SK-N-SH (cell line): ENCODE data around the gene SESN2. TPM values are rescaled to one million over a fixed set of nuclear protein-coding genes. Genes with fewer than 3 reads are reported as not detected.

Source experiments
- CTCF ChIA-PET: fragments of 300-600, 350-600 bp; formaldehyde crosslinking; extraction: SDS; loops from one replicate; lab custom pipeline; 2021; lab: Yijun Ruan, JAX
- POLR2A ChIA-PET: fragments of 350-600 bp; sonication (Branson Sonifier 250); formaldehyde crosslinking; extraction: SDS; loops from one replicate; lab custom pipeline; 2020; ENCODE audit warnings: antibody characterized with exemption, inconsistent platforms; lab: Yijun Ruan, JAX
- DNase-seq: peaks from one replicate; pipeline ENCODE4 v3.0.0; 2012
- H2AFZ ChIP-seq: fragments of 200-600 bp; sonication (generic); 2 replicates; pipeline ENCODE4 v1.8.1; 2016; ENCODE audit warnings: antibody characterized with exemption, mild to moderate bottlenecking, low read depth
- H3F3A ChIP-seq: fragments of 200-600 bp; sonication (generic); replicated peaks from 2 replicates; pipeline ENCODE3; 2016; ENCODE audit warnings: antibody characterized with exemption, mild to moderate bottlenecking; ENCODE audit not compliant: insufficient read depth
- H3K27ac ChIP-seq, 2 experiments: fragments of 200-500 bp in 1 of 2; fragments of 200-600 bp in 1 of 2; sonication (Bioruptor generic) in 1 of 2; sonication (generic), shearing (Covaris generic) in 1 of 2; 2 replicates each; pipeline versions ENCODE4 v1.5.1 to v1.6.1; 2014 to 2016; ENCODE audit warnings: low read depth in 2 of 2, inconsistent platforms in 1 of 2, low read length in 1 of 2, mild to moderate bottlenecking in 1 of 2, mixed read lengths in 1 of 2
- H3K27me3 ChIP-seq: fragments of 200-600 bp; sonication (generic), shearing (Covaris generic); 2 replicates; pipeline ENCODE4 v1.6.1; 2016; ENCODE audit warnings: mixed run types; ENCODE audit not compliant: insufficient read depth
- H3K36me3 ChIP-seq, 2 experiments: fragments of 200-500 bp in 1 of 2; fragments of 200-600 bp in 1 of 2; sonication (Bioruptor generic) in 1 of 2; sonication (generic) in 1 of 2; replicated peaks in 1 of 2; 2 replicates each; pipeline versions ENCODE3 to v1.5.1; 2014 to 2016; ENCODE audit warnings: low read length in 1 of 2, mild to moderate bottlenecking in 1 of 2; ENCODE audit not compliant: insufficient read depth in 2 of 2, control insufficient read depth in 1 of 2
- H3K4me1 ChIP-seq, 2 experiments: fragments of 200-500 bp in 1 of 2; fragments of 200-600 bp in 1 of 2; sonication (Bioruptor generic) in 1 of 2; sonication (generic), shearing (Covaris generic) in 1 of 2; 2 replicates each; pipeline versions ENCODE4 v1.5.1 to v1.6.1; 2014 to 2016; ENCODE audit warnings: low read depth in 1 of 2, low read length in 1 of 2, mixed run types in 1 of 2; ENCODE audit not compliant: insufficient read depth in 2 of 2, control insufficient read depth in 1 of 2
- H3K4me2 ChIP-seq: fragments of 200-600 bp; sonication (generic), shearing (Covaris generic); 2 replicates; pipeline ENCODE4 v1.6.1; 2017; ENCODE audit warnings: mixed run types
- H3K4me3 ChIP-seq, 2 experiments: fragments of 200-500 bp in 1 of 2; fragments of 200-600 bp in 1 of 2; sonication (Bioruptor generic) in 1 of 2; sonication (generic), shearing (Covaris generic) in 1 of 2; 2 replicates each; pipeline versions ENCODE4 v1.5.1 to v1.8.1; 2014 to 2016; ENCODE audit warnings: low read depth in 2 of 2, inconsistent platforms in 1 of 2, low read length in 1 of 2, mild to moderate bottlenecking in 1 of 2, mixed read lengths in 1 of 2, moderate library complexity in 1 of 2
- H3K79me2 ChIP-seq: fragments of 200-600 bp; sonication (generic); 2 replicates; pipeline ENCODE4 v1.8.1; 2017; ENCODE audit warnings: mild to moderate bottlenecking; ENCODE audit not compliant: insufficient read depth
- H3K9ac ChIP-seq: fragments of 200-600 bp; sonication (generic); 2 replicates; pipeline ENCODE4 v1.6.1; 2017; ENCODE audit warnings: mixed run types
- H3K9me2 ChIP-seq: fragments of 200-600 bp; sonication (generic); 2 replicates; pipeline ENCODE4 v1.6.1; 2017; ENCODE audit warnings: mixed run types
- H3K9me3 ChIP-seq: fragments of 200-600 bp; sonication (generic); 2 replicates; pipeline ENCODE4 v1.6.1; 2017; ENCODE audit warnings: mixed run types, mild to moderate bottlenecking, moderate library complexity
- H4K20me1 ChIP-seq: fragments of 200-600 bp; sonication (generic); 2 replicates; pipeline ENCODE4 v1.6.1; 2017; ENCODE audit warnings: mild to moderate bottlenecking, mixed run types; ENCODE audit not compliant: insufficient read depth
- ELF1 ChIP-seq: IDR thresholded peaks from 2 replicates; pipeline ENCODE4 v1.4.0; 2012
- EZH2phosphoT487 ChIP-seq: fragments of 200-600 bp; sonication (generic); IDR thresholded peaks from 2 replicates; pipeline ENCODE4 v1.6.1; 2017; ENCODE audit warnings: low read depth, mixed run types, mild to moderate bottlenecking, antibody characterized with exemption, moderate library complexity, borderline replicate concordance
- FOXJ3 ChIP-seq: sonication (generic); formaldehyde crosslinking; IDR thresholded peaks from 2 replicates; pipeline ENCODE4 v1.5.1; 2020; ENCODE audit warnings: mild to moderate bottlenecking, missing genetic modification reagents
- FOXM1 ChIP-seq: IDR thresholded peaks from 2 replicates; pipeline ENCODE4 v1.4.0; 2012; ENCODE audit warnings: low read depth, mild to moderate bottlenecking
- GABPA ChIP-seq: IDR thresholded peaks from 2 replicates; pipeline ENCODE4 v1.4.0; 2012; ENCODE audit warnings: low read depth, mild to moderate bottlenecking
- GATA2 ChIP-seq: sonication (generic); formaldehyde crosslinking; IDR thresholded peaks from 2 replicates; pipeline ENCODE4 v1.5.0; 2020; ENCODE audit warnings: mild to moderate bottlenecking, missing genetic modification reagents
- JUND ChIP-seq: IDR thresholded peaks from 2 replicates; pipeline ENCODE4 v1.4.0; 2012
- MAX ChIP-seq: IDR thresholded peaks from 2 replicates; pipeline ENCODE4 v1.4.0; 2012; ENCODE audit warnings: low read depth
- MXI1 ChIP-seq: IDR thresholded peaks from 2 replicates; pipeline ENCODE4 v1.6.1; 2012; ENCODE audit warnings: mild to moderate bottlenecking, low read depth, low read length, improper control_type of control experiment
- NFIC ChIP-seq: IDR thresholded peaks from 2 replicates; pipeline ENCODE4 v1.4.0; 2012; ENCODE audit warnings: borderline replicate concordance
- POLR2AphosphoS5 ChIP-seq: IDR thresholded peaks from 2 replicates; pipeline ENCODE4 v1.6.1; 2012; ENCODE audit warnings: low read depth, low read length
- RAD21 ChIP-seq: IDR thresholded peaks from 2 replicates; pipeline ENCODE4 v1.6.1; 2012; ENCODE audit warnings: mild to moderate bottlenecking, low read length
- RXRA ChIP-seq: IDR thresholded peaks from 2 replicates; pipeline ENCODE4 v1.4.0; 2012; ENCODE audit warnings: low read depth, mild to moderate bottlenecking, borderline replicate concordance
- SIN3A ChIP-seq: IDR thresholded peaks from 2 replicates; pipeline ENCODE4 v1.6.1; 2012; ENCODE audit warnings: low read depth, mild to moderate bottlenecking, low read length, moderate library complexity, borderline replicate concordance
- TAF1 ChIP-seq: IDR thresholded peaks from 2 replicates; pipeline ENCODE4 v1.6.1; 2012; ENCODE audit warnings: low read depth, mild to moderate bottlenecking, low read length, moderate library complexity, borderline replicate concordance
- TCF12 ChIP-seq: IDR thresholded peaks from 2 replicates; pipeline ENCODE4 v1.4.0; 2012
- TEAD4 ChIP-seq: IDR thresholded peaks from 2 replicates; pipeline ENCODE4 v1.4.0; 2012; ENCODE audit warnings: mild to moderate bottlenecking, borderline replicate concordance; ENCODE audit not compliant: insufficient read depth
- YY1 ChIP-seq: IDR thresholded peaks from 2 replicates; pipeline ENCODE4 v1.4.0; 2012; ENCODE audit warnings: low read depth, mild to moderate bottlenecking
- WGBS: methylation state at CpG from one replicate; pipeline ENCODE4 v1.1.6; 2017; ENCODE audit warnings: low lambda C conversion rate; 5-methylcytosine and 5-hydroxymethylcytosine counted together
- polyA plus RNA-seq, 3 experiments: library from polyadenylated mRNA; depleted of rRNA; stranded (reverse); fragments of >200 nt; gene quantifications; 2 replicates each; pipeline ENCODE4 v1.2.3, GENCODE V29; 2012
- TF ChIP-seq, protein P1 (sequence below): IDR thresholded peaks from 2 replicates; pipeline ENCODE4 v1.4.0; 2012; ENCODE audit warnings: low read depth, borderline replicate concordance
- TF ChIP-seq, protein P2 (sequence below): fragments of 150-350 bp; IDR thresholded peaks from 2 replicates; pipeline ENCODE4 v1.6.1; 2016; ENCODE audit warnings: mild to moderate bottlenecking, low read depth, low read length
- TF ChIP-seq, protein P3 (sequence below): IDR thresholded peaks from 2 replicates; pipeline ENCODE4 v1.6.1; 2012; ENCODE audit warnings: mild to moderate bottlenecking, low read depth, low read length, moderate library complexity

The SESN2 gene
- polyA plus RNA-seq, 1 of the 3 experiments (the other 2 are of a cell fraction): 14.1 TPM

- TF ChIP-seq, protein P1, sequence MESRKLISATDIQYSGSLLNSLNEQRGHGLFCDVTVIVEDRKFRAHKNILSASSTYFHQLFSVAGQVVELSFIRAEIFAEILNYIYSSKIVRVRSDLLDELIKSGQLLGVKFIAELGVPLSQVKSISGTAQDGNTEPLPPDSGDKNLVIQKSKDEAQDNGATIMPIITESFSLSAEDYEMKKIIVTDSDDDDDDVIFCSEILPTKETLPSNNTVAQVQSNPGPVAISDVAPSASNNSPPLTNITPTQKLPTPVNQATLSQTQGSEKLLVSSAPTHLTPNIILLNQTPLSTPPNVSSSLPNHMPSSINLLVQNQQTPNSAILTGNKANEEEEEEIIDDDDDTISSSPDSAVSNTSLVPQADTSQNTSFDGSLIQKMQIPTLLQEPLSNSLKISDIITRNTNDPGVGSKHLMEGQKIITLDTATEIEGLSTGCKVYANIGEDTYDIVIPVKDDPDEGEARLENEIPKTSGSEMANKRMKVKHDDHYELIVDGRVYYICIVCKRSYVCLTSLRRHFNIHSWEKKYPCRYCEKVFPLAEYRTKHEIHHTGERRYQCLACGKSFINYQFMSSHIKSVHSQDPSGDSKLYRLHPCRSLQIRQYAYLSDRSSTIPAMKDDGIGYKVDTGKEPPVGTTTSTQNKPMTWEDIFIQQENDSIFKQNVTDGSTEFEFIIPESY: no peak
Observed at GRCh38 chr1:28229996-28230395, 29.3 kb upstream of the SESN2 start (continued).

DNA sequence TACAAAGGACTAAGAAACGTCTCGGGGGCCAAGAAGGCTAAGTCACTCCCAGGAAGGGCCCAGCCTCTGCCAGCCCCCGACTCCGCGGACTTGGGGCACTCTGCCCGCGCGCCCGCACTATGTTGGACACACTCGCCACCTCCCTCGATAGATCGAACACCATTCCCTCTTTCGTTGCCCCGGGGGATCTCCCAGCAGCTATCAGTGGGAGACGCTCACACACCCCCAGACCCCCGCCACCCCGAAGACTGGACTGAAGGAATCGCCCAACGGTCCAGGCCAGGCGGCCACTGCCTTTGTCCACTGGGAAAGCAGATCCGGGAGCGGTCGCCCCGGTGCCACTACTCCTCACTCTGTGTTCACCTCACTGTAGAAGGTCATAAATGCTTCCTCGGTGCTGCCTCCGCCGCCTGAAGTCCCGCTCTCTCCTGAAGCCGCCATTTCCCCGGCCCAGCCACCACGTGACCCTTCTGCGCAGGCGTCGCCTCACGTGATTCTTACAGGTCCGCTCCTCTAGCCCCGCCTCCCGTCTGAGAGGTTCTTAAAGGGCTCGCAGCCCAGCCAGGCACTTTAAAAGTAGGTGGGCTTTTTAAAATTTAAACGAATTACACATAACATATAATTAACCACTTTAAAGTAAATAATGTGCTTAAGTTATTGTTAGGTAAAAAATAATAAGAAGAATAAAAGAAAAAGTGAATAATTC lies 26.6 kb upstream of the SESN2 start, which contains the start of gene DNAJC8:
Gene DNAJC8 (minus strand): TSS at position 472 of the 706 bp plus-strand sequence. CDS start 31 bp downstream, at position 441.
- Histone ChIP-seq H3K79me2 (peaks cover 74% of the 10 kb centered on the region), H3K9ac (peak within 1 kb of the TSS; percentile 97), H3K27me3 (no peaks in the 10 kb centered on the region), H3K4me1 (peaks cover 10 to 13% of the 10 kb centered on the region in 2 experiments), H3K4me3 (peak within 1 kb of the TSS; percentile 84 to 86), H3F3A (peaks cover 20% of the 10 kb centered on the region), H4K20me1 (no peaks in the 10 kb centered on the region), H2AFZ (peak within 1 kb of the TSS; percentile 83), H3K9me3 (no peaks in the 10 kb centered on the region), H3K9me2 (no peaks in the 10 kb centered on the region), H3K36me3 (peaks cover 11 to 19% of the 10 kb centered on the region in 2 experiments), H3K4me2 (peak within 1 kb of the TSS; percentile 92), H3K27ac (peak within 1 kb of the TSS; percentile 41 to 69; a peak in 3 of 4 replicates)
- POLR2A ChIA-PET: no interaction called here
- CTCF ChIA-PET: interaction anchor here (0.9 to 1.2 kb wide), 2 partner anchors 16 kb away, joined by 3 read pairs; no protein-coding TSS in a partner anchor
- peak; percentile 92 for DNase-seq
- WGBS: under 1% methylated on average over 37 of the region's 40 CpGs
- TF ChIP-seq MAX: peak; percentile 86
- TF ChIP-seq, protein P2, sequence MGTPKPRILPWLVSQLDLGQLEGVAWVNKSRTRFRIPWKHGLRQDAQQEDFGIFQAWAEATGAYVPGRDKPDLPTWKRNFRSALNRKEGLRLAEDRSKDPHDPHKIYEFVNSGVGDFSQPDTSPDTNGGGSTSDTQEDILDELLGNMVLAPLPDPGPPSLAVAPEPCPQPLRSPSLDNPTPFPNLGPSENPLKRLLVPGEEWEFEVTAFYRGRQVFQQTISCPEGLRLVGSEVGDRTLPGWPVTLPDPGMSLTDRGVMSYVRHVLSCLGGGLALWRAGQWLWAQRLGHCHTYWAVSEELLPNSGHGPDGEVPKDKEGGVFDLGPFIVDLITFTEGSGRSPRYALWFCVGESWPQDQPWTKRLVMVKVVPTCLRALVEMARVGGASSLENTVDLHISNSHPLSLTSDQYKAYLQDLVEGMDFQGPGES: no peak
- TF ChIP-seq YY1: peak; percentile 95
- no peak for TF ChIP-seq RAD21
- no peak for TF ChIP-seq SIN3A
- peak; percentile 83 for TF ChIP-seq POLR2AphosphoS5
- no peak for TF ChIP-seq FOXM1
- no peak for TF ChIP-seq GABPA
- TF ChIP-seq NFIC: no peak
- TF ChIP-seq MXI1: peak; percentile 86; the same call in 1 of the 2 replicates
- no peak for TF ChIP-seq ELF1
- no peak for TF ChIP-seq FOXJ3
- TF ChIP-seq TEAD4: no peak
- no peak for TF ChIP-seq EZH2phosphoT487
- TF ChIP-seq, protein P1: 0 out of 2 replicates have a peak, but pooled peaks have one; percentile 15
- TF ChIP-seq TCF12: no peak
- no peak for TF ChIP-seq GATA2 (CRISPR knock-in tag)
- TF ChIP-seq, protein P3, sequence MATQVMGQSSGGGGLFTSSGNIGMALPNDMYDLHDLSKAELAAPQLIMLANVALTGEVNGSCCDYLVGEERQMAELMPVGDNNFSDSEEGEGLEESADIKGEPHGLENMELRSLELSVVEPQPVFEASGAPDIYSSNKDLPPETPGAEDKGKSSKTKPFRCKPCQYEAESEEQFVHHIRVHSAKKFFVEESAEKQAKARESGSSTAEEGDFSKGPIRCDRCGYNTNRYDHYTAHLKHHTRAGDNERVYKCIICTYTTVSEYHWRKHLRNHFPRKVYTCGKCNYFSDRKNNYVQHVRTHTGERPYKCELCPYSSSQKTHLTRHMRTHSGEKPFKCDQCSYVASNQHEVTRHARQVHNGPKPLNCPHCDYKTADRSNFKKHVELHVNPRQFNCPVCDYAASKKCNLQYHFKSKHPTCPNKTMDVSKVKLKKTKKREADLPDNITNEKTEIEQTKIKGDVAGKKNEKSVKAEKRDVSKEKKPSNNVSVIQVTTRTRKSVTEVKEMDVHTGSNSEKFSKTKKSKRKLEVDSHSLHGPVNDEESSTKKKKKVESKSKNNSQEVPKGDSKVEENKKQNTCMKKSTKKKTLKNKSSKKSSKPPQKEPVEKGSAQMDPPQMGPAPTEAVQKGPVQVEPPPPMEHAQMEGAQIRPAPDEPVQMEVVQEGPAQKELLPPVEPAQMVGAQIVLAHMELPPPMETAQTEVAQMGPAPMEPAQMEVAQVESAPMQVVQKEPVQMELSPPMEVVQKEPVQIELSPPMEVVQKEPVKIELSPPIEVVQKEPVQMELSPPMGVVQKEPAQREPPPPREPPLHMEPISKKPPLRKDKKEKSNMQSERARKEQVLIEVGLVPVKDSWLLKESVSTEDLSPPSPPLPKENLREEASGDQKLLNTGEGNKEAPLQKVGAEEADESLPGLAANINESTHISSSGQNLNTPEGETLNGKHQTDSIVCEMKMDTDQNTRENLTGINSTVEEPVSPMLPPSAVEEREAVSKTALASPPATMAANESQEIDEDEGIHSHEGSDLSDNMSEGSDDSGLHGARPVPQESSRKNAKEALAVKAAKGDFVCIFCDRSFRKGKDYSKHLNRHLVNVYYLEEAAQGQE: peak; percentile 50; the same call in 1 of the 2 replicates
- TF ChIP-seq JUND: no peak
- TF ChIP-seq RXRA: no peak
- peak; percentile 95 for TF ChIP-seq TAF1
